ENCODE data around the gene TRAIP.

DNA sequence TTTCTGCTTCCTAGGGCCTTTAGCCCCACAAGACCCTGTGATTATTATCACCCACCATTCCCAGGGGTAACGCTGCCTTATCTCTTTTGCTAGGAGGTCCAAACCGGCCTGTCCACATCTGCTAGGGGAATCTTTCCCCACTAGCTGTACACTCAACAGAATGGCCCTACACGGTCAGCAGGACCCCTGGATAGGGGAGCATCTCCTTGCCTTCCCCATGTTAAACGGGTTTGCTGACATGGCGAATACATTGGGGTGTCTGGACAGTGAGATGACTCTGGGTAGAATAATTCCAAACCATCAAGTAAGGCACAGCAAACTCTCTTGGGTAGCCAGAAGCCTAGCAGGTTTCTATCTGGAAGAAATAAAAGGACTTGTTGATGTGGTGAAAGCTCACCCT is 702 bp downstream of the TRAIP start:
- TF ChIP-seq, protein P1, sequence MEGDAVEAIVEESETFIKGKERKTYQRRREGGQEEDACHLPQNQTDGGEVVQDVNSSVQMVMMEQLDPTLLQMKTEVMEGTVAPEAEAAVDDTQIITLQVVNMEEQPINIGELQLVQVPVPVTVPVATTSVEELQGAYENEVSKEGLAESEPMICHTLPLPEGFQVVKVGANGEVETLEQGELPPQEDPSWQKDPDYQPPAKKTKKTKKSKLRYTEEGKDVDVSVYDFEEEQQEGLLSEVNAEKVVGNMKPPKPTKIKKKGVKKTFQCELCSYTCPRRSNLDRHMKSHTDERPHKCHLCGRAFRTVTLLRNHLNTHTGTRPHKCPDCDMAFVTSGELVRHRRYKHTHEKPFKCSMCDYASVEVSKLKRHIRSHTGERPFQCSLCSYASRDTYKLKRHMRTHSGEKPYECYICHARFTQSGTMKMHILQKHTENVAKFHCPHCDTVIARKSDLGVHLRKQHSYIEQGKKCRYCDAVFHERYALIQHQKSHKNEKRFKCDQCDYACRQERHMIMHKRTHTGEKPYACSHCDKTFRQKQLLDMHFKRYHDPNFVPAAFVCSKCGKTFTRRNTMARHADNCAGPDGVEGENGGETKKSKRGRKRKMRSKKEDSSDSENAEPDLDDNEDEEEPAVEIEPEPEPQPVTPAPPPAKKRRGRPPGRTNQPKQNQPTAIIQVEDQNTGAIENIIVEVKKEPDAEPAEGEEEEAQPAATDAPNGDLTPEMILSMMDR (conservative IDR thresholded peaks at IDR 0.05 in 1 of 2, IDR thresholded peaks at IDR 0.05 in 1 of 2; ENCODE audit: low read depth in 1 of 2, low read length in 2 of 2) = no peak
- no peak for TF ChIP-seq EZH2 (IDR thresholded peaks at IDR 0.05; ENCODE audit: low read length, missing control alignments)
